ENCODE results near the gene TFB1M. TPM values are rescaled to one million over a fixed set of nuclear protein-coding genes. Genes with fewer than 3 reads are reported as not detected.

Gene TFB1M
- total and polyA plus RNA-seq, 7 donors = 10.7 to 22.2 (median 15.1) TPM

DNA sequence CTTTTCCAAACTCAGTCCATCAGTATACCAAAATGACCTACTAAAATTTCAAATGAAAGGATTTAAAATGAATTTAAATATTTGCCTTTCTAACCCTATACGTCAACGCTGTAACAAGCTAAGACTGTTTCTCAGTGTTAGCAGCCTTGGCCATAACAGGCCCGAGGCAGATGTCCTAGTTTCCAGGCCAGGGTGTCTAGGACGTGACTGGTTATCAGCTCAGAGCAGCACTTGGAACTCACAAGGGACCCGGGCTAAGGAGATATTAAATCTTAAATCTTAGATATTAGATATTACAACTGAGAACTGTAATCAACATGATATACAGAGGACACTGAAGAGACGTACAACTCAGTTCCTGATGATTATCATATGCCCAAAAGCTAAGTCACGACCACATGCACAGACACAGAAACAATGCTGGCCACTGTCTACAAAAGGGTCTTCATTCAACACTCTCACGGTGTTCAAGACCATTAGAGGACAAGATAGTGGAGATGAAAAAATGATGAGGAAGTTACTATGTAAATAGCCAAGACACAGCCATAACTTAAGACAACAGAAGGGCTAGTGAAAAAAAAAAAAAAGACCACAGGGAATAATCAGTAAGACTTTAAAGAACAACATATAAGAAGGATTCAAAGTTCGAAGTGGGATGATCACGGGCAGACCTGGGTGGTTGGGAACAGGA, 50.8 kb downstream of the TFB1M start, which contains the start of gene CLDN20:
Gene CLDN20, plus strand, starts transcription at position 641 of the 691 bp plus-strand sequence. CDS start 11,707 bp downstream, outside the sequence.
- Histone ChIP-seq H3K4me1 (peaks cover 0 to 14% (median 0%) of the 10 kb centered on the region in 4 donors), H3K36me3 (peaks cover 0 to 17% (median 0%) of the 10 kb centered on the region in 4 donors), H3K4me3 (no peak within 1 kb of the TSS), H3K27ac (peak within 1 kb of the TSS in 3 of 4 donors; percentile 17 to 52 (median 38)), H3K27me3 (no peaks in the 10 kb centered on the region), H3K9me3 (no peaks in the 10 kb centered on the region)
- 90 to 91% methylated on average over 10 of the region's 10 CpGs for WGBS, 2 donors
- intact Hi-C loops (cut with DNase I) = no loop called here
- TF ChIP-seq EP300 (IDR thresholded peaks at IDR 0.05) = no peak
- TF ChIP-seq POLR2A (IDR thresholded peaks at IDR 0.05) = no peak
- TF ChIP-seq POLR2AphosphoS5 (IDR thresholded peaks at IDR 0.05) = no peak
- no peak for TF ChIP-seq CTCF (IDR thresholded peaks at IDR 0.05)
- DNase-seq = no peak

- DNase-seq = no peak
- 91 to 97% methylated on average over 4 of the region's 4 CpGs for WGBS, 2 donors
- Histone ChIP-seq H3K27me3 (no peaks in the 10 kb centered on the region), H3K27ac (no peak overlapping the region), H3K4me1 (peaks cover 0 to 14% (median 0%) of the 10 kb centered on the region in 4 donors), H3K36me3 (peaks cover 0 to 26% (median 0%) of the 10 kb centered on the region in 4 donors), H3K9me3 (no peaks in the 10 kb centered on the region), H3K4me3 (no peak overlapping the region)
- intact Hi-C loops (cut with DNase I) = no loop called here
- no peak for TF ChIP-seq EP300 (IDR thresholded peaks at IDR 0.05)
- no peak for TF ChIP-seq POLR2A (IDR thresholded peaks at IDR 0.05)
- TF ChIP-seq CTCF (IDR thresholded peaks at IDR 0.05) = no peak
- no peak for TF ChIP-seq POLR2AphosphoS5 (IDR thresholded peaks at IDR 0.05)
Measured at GRCh38 chr6:155262655-155263054, 51.6 kb downstream of the TFB1M start.

DNA sequence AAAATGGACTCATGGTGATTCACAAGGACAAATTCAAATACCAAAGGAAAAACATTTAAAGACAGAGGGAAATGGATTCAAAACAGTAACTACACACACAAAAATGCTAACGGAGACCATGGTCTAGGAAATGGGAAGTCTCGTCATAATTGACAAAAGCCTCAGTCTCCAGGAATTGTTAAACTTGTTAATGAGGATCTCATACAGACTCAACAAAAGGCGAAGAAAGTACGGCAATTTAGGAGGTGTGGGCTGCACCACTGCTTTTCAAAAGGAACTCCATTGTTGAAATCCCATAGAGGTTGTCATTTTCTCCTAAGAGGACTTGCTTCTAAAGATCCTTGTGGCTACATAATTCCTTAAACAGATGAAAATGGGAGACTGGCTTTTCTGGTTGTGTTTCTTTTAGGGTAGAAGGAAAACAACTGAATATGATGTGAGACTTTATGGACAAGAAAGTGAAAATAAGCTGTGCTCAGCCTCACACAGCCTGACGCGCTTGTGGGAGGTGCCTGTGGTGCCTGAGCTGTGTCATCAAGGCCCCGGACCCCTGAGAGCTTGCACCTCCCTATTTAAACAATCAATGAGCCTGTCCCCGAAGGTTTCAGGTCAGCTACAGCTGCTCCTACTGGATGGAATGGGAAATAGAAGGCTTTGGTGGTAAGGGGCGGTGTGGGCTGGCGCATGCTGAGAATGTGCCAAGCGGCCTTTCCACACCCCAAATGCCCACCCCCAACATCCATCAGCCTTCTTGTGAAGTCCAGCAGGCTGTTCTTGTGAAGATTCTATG, 53.0 kb downstream of the TFB1M start:
- DNase-seq = no peak
- Histone ChIP-seq H3K27me3 (no peaks in the 10 kb centered on the region), H3K9me3 (no peaks in the 10 kb centered on the region), H3K4me3 (no peak overlapping the region), H3K4me1 (peaks cover 0 to 14% (median 0%) of the 10 kb centered on the region in 4 donors), H3K27ac (no peak overlapping the region), H3K36me3 (peaks cover 0 to 37% (median 2%) of the 10 kb centered on the region in 4 donors)
- WGBS, 2 donors = 93 to 97% methylated on average over 11 of the region's 11 CpGs
- intact Hi-C loops (cut with DNase I) = no loop called here
- TF ChIP-seq POLR2A (IDR thresholded peaks at IDR 0.05) (no peak), EP300 (IDR thresholded peaks at IDR 0.05) (no peak), POLR2AphosphoS5 (IDR thresholded peaks at IDR 0.05) (no peak), CTCF (IDR thresholded peaks at IDR 0.05) (no peak)

GRCh38 chr6:155260686-155261085, 53.6 kb downstream of the TFB1M start:
- 63 to 76% methylated on average over 3 of the region's 3 CpGs for WGBS, 2 donors
- no peak for TF ChIP-seq POLR2AphosphoS5 (IDR thresholded peaks at IDR 0.05)
- no peak for TF ChIP-seq POLR2A (IDR thresholded peaks at IDR 0.05)
- TF ChIP-seq EP300 (IDR thresholded peaks at IDR 0.05) = no peak
- TF ChIP-seq CTCF (IDR thresholded peaks at IDR 0.05) = no peak
- H3K27ac ChIP-seq = no peak overlapping the region
- peaks cover 0 to 41% (median 3%) of the 10 kb centered on the region in 4 donors for H3K36me3 ChIP-seq
- no peak for DNase-seq
- peaks cover 0 to 14% (median 0%) of the 10 kb centered on the region in 4 donors for H3K4me1 ChIP-seq
- no peaks in the 10 kb centered on the region for H3K9me3 ChIP-seq
- intact Hi-C loops (cut with DNase I) = no loop called here
- H3K27me3 ChIP-seq = no peaks in the 10 kb centered on the region
- H3K4me3 ChIP-seq = no peak overlapping the region
